HCT116 (cell line): Measurements from ENCODE around the gene FRAS1. TPM values are rescaled to one million over a fixed set of nuclear protein-coding genes. Genes with fewer than 3 reads are reported as not detected.

Source experiments
- ATAC-seq: fragments of 200-7000 bp; cut with Tn5 transposase; 2 replicates; pipeline ENCODE4 v1.9.1; 2020; ENCODE audit warnings: mild to moderate bottlenecking, moderate library complexity
- BruUV-seq: library from RNA; stranded (reverse); fragments of 400-500 nt; replicated peaks from 2 replicates; lab custom pipeline; 2021; lab: Mats Ljungman, UMichigan
- CTCF ChIA-PET: fragments of 300-600 bp; sonication (Branson Sonifier 250); formaldehyde crosslinking; loops from one replicate; lab custom pipeline; 2021; ENCODE audit warnings: antibody characterized with exemption; lab: Charles Lee
- POLR2A ChIA-PET: fragments of 300-600, 350-600 bp; sonication (Branson Sonifier 250); formaldehyde crosslinking; loops from one replicate; lab custom pipeline; 2021; ENCODE audit warnings: antibody characterized with exemption; lab: Charles Lee
- RAD21 ChIA-PET, 2 experiments: fragments of 300-600 bp; sonication (Branson Sonifier 250); formaldehyde crosslinking; loops; one replicate each; lab custom pipeline; 2023; ENCODE audit warnings: low total read pairs in 2 of 2; ENCODE audit not compliant: uncharacterized antibody in 2 of 2, unreplicated experiment in 2 of 2, low non-redundant PET in 1 of 2; lab: Charles Lee
- DNase-seq: peaks from one replicate; pipeline ENCODE4 v3.0.0-alpha.2; 2010; ENCODE audit warnings: low read depth, low spot score
- H2AFZ ChIP-seq: fragments of 200-600 bp; shearing (Covaris generic), sonication (generic); 2 replicates; pipeline ENCODE4 v1.6.1; 2017; ENCODE audit warnings: low read depth, mixed run types, mixed read lengths, antibody characterized with exemption, low read length; ENCODE audit not compliant: poor library complexity, severe bottlenecking
- H3K27ac ChIP-seq: 2 replicates; pipeline ENCODE4 v1.5.1; 2012; ENCODE audit warnings: low read depth, low read length
- H3K27me3 ChIP-seq: fragments of 200-600 bp; sonication (generic); 2 replicates; pipeline ENCODE4 v1.6.1; 2016; ENCODE audit warnings: mixed run types, low read length, mixed read lengths; ENCODE audit not compliant: insufficient read depth
- H3K36me3 ChIP-seq, 2 experiments: fragments of 200-500 bp in 1 of 2; fragments of 200-600 bp in 1 of 2; sonication (Bioruptor generic) in 1 of 2; sonication (generic) in 1 of 2; 2 replicates each; pipeline versions ENCODE4 v1.5.1 to v1.6.1; 2014 to 2016; ENCODE audit warnings: low read length in 2 of 2, inconsistent platforms in 1 of 2, mixed read lengths in 1 of 2, mixed run types in 1 of 2; ENCODE audit not compliant: insufficient read depth in 2 of 2, control insufficient read depth in 1 of 2
- H3K4me1 ChIP-seq, 2 experiments: fragments of 200-600 bp in 1 of 2; sonication (generic) in 1 of 2; 2 replicates each; pipeline versions ENCODE4 v1.5.1 to v1.6.1; 2012 to 2017; ENCODE audit warnings: low read length in 2 of 2, inconsistent platforms in 1 of 2, mild to moderate bottlenecking in 1 of 2, mixed read lengths in 1 of 2, mixed run types in 1 of 2, moderate library complexity in 1 of 2; ENCODE audit not compliant: insufficient read depth in 2 of 2, control insufficient read depth in 1 of 2
- H3K4me2 ChIP-seq: fragments of 200-600 bp; sonication (generic); 2 replicates; pipeline ENCODE4 v1.6.1; 2017; ENCODE audit warnings: mixed run types, low read length, mixed read lengths
- H3K4me3 ChIP-seq, 2 experiments: fragments of 200-600 bp in 1 of 2; sonication (generic) in 1 of 2; replicated peaks in 1 of 2; 2 replicates each; pipeline ENCODE4 v1.5.1; 2011 to 2016; ENCODE audit warnings: low read length in 2 of 2, control low read depth in 1 of 2, low read depth in 1 of 2, mild to moderate bottlenecking in 1 of 2, mixed read lengths in 1 of 2, mixed run types in 1 of 2
- H3K79me2 ChIP-seq: fragments of 200-600 bp; sonication (generic); 2 replicates; pipeline ENCODE4 v1.6.1; 2017; ENCODE audit warnings: mild to moderate bottlenecking, mixed run types, low read length, moderate library complexity, mixed read lengths; ENCODE audit not compliant: insufficient read depth
- H3K9ac ChIP-seq: fragments of 200-600 bp; sonication (generic); 2 replicates; pipeline ENCODE4 v1.6.1; 2016; ENCODE audit warnings: low read length, mixed read lengths
- H3K9me2 ChIP-seq: fragments of 200-600 bp; sonication (generic), shearing (Covaris generic); 2 replicates; pipeline ENCODE4 v1.6.1; 2017; ENCODE audit warnings: mixed run types, mild to moderate bottlenecking, moderate library complexity; ENCODE audit not compliant: insufficient read depth
- H3K9me3 ChIP-seq, 2 experiments: fragments of 200-500 bp in 1 of 2; fragments of 200-600 bp in 1 of 2; sonication (Bioruptor generic) in 1 of 2; sonication (generic) in 1 of 2; 2 replicates each; pipeline ENCODE4 v1.6.1; 2014 to 2017; ENCODE audit warnings: low read length in 2 of 2, mixed read lengths in 2 of 2, inconsistent platforms in 1 of 2, low read depth in 1 of 2, mild to moderate bottlenecking in 1 of 2, mixed run types in 1 of 2, moderate library complexity in 1 of 2; ENCODE audit not compliant: control insufficient read depth in 1 of 2, insufficient read depth in 1 of 2
- H4K20me1 ChIP-seq: fragments of 200-600 bp; sonication (generic), shearing (Covaris generic); 2 replicates; pipeline ENCODE4 v1.6.1; 2017; ENCODE audit warnings: mixed run types, mild to moderate bottlenecking, moderate library complexity; ENCODE audit not compliant: insufficient read depth
- ATF3 ChIP-seq: IDR thresholded peaks from 2 replicates; pipeline ENCODE4 v1.6.1; 2012
- CBX3 ChIP-seq: IDR thresholded peaks from 2 replicates; pipeline ENCODE4 v1.6.1; 2012; ENCODE audit warnings: low read depth
- CEBPB ChIP-seq: IDR thresholded peaks from 2 replicates; pipeline ENCODE4 v1.6.1; 2012; ENCODE audit warnings: low read depth
- EGR1 ChIP-seq: IDR thresholded peaks from 2 replicates; pipeline ENCODE4 v1.6.1; 2012; ENCODE audit warnings: low read depth
- EZH2phosphoT487 ChIP-seq: fragments of 200-600 bp; IDR thresholded peaks from 2 replicates; pipeline ENCODE4 v1.6.1; 2018; ENCODE audit warnings: antibody characterized with exemption, borderline replicate concordance
- FOSL1 ChIP-seq: IDR thresholded peaks from 2 replicates; pipeline ENCODE4 v1.6.1; 2012; ENCODE audit warnings: low read depth
- JUND ChIP-seq: IDR thresholded peaks from 2 replicates; pipeline ENCODE4 v1.6.1; 2012
- POLR2A ChIP-seq: IDR thresholded peaks from 2 replicates; pipeline ENCODE4 v1.7.0; 2011; ENCODE audit warnings: borderline replicate concordance; ENCODE audit not compliant: insufficient read depth, insufficient read length; ENCODE audit errors: extremely low read depth
- POLR2AphosphoS5 ChIP-seq: IDR thresholded peaks from 2 replicates; pipeline ENCODE4 v1.6.1; 2011; ENCODE audit warnings: mild to moderate bottlenecking, low read depth, low read length, moderate library complexity
- REST ChIP-seq: IDR thresholded peaks from 2 replicates; pipeline ENCODE4 v1.6.1; 2012; ENCODE audit warnings: low read depth
- SIN3A ChIP-seq: IDR thresholded peaks from 2 replicates; pipeline ENCODE4 v1.6.1; 2012; ENCODE audit warnings: low read depth
- SP1 ChIP-seq: IDR thresholded peaks from 2 replicates; pipeline ENCODE4 v1.6.1; 2012; ENCODE audit warnings: low read depth
- SRF ChIP-seq: IDR thresholded peaks from 2 replicates; pipeline ENCODE4 v1.6.1; 2012; ENCODE audit warnings: low read depth
- YY1 ChIP-seq: IDR thresholded peaks from 2 replicates; pipeline ENCODE4 v1.6.1; 2011; ENCODE audit warnings: low read length, low read depth, moderate library complexity, mild to moderate bottlenecking; ENCODE audit not compliant: insufficient replicate concordance; ENCODE audit errors: extremely low read depth
- ZBTB33 ChIP-seq: IDR thresholded peaks from 2 replicates; pipeline ENCODE4 v1.6.1; 2011; ENCODE audit warnings: mild to moderate bottlenecking, low read length, moderate library complexity; ENCODE audit not compliant: insufficient replicate concordance; ENCODE audit errors: extremely low read depth
- intact Hi-C: fragments of 100-400 bp; cut with micrococcal nuclease; formaldehyde crosslinking; loops from 2 replicates; pipeline ENCODE4 v1.10.0; 2022
- total RNA-seq: library from RNA; stranded (reverse); gene quantifications from one replicate; pipeline ENCODE4 v1.2.1, GENCODE V29; 2021; ENCODE audit not compliant: unreplicated experiment

The FRAS1 gene
- total RNA-seq, 1 experiment from 2014 or later, result 33.5 TPM

GRCh38 chr4:78417603-78418002 lies 360.5 kb downstream of the FRAS1 start:
- no peak for DNase-seq
- no peaks in the 10 kb centered on the region for H3K4me1 ChIP-seq
- H3K9me3 ChIP-seq, result no peaks in the 10 kb centered on the region
- H3K27me3 ChIP-seq, result no peaks in the 10 kb centered on the region
- H2AFZ ChIP-seq, result no peak overlapping the region
- H3K9ac ChIP-seq, result no peak overlapping the region
- ChIA-PET RAD21 (no interaction called here), CTCF (no interaction called here), POLR2A (no interaction called here)
- H3K36me3 ChIP-seq, result peaks cover 0 to 2% of the 10 kb centered on the region in 2 experiments; a peak in 1 of 4 replicates
- no peaks in the 10 kb centered on the region for H3K9me2 ChIP-seq
- H4K20me1 ChIP-seq, result no peaks in the 10 kb centered on the region
- no peak overlapping the region for H3K4me3 ChIP-seq
- no peak overlapping the region for H3K27ac ChIP-seq
- no peak for TF ChIP-seq POLR2A
- no peak for TF ChIP-seq ZBTB33
- no peak for TF ChIP-seq SP1
- no peak for TF ChIP-seq YY1
- TF ChIP-seq EZH2phosphoT487, result no peak
- no peaks in the 10 kb centered on the region for H3K79me2 ChIP-seq
- intact Hi-C loops, result no loop called here
- no peak for ATAC-seq
- H3K4me2 ChIP-seq, result no peak overlapping the region
- BruUV-seq, result no TSS peak

- H3K9me2 ChIP-seq, result no peaks in the 10 kb centered on the region
- H3K27me3 ChIP-seq, result no peaks in the 10 kb centered on the region
- no peaks in the 10 kb centered on the region for H3K79me2 ChIP-seq
- H2AFZ ChIP-seq, result no peak overlapping the region
- H3K4me1 ChIP-seq, result no peaks in the 10 kb centered on the region
- BruUV-seq, result no TSS peak
- H3K9me3 ChIP-seq, result no peaks in the 10 kb centered on the region
- ATAC-seq (no peak), DNase-seq (no peak)
- no peaks in the 10 kb centered on the region for H4K20me1 ChIP-seq
- no peak overlapping the region for H3K9ac ChIP-seq
- POLR2A ChIA-PET, result no interaction called here
- TF ChIP-seq ATF3, result no peak
- no peak for TF ChIP-seq REST
- no peak for TF ChIP-seq JUND
- no peak for TF ChIP-seq YY1
- TF ChIP-seq EZH2phosphoT487, result no peak
- no peak for TF ChIP-seq CBX3
- TF ChIP-seq SIN3A, result no peak
- TF ChIP-seq POLR2AphosphoS5, result no peak
- TF ChIP-seq SRF, result no peak
- no peak for TF ChIP-seq EGR1
- no peak for TF ChIP-seq FOSL1
- no peak for TF ChIP-seq CEBPB
- TF ChIP-seq, all 23 proteins: peak for 0
- Histone ChIP-seq H3K4me3 (no peak overlapping the region), H3K27ac (no peak overlapping the region), H3K4me2 (no peak overlapping the region), H3K36me3 (peaks cover 0 to under 1% of the 10 kb centered on the region in 2 experiments; a peak in 1 of 4 replicates)
- RAD21 ChIA-PET, result no interaction called here
- CTCF ChIA-PET, result no interaction called here
- intact Hi-C loops, result no loop called here
Observed at GRCh38 chr4:78418406-78418805, 361.3 kb downstream of the FRAS1 start.
